CD14-positive monocyte (primary cell): ENCODE data around the gene CD81. TPM values are rescaled to one million over a fixed set of nuclear protein-coding genes. Genes with fewer than 3 reads are reported as not detected.

Experiments used
- DNase-seq, 3 donors: peaks; one replicate each; pipeline ENCODE4 v3.0.0-alpha.2; 2011 to 2022
- H2AFZ ChIP-seq: 2 replicates; pipeline ENCODE4 v1.6.0; 2012; ENCODE audit warnings: mild to moderate bottlenecking, low read depth, low read length, inconsistent platforms; ENCODE audit not compliant: insufficient read depth, poor library complexity, severe bottlenecking
- H3K27ac ChIP-seq, 2 donors: 1 replicate in 1 of 2; 2 replicates in 1 of 2; pipeline ENCODE4 v1.5.1; 2012 to 2013; ENCODE audit warnings: low read length in 2 of 2, control low read depth in 1 of 2, inconsistent platforms in 1 of 2, low read depth in 1 of 2, mild to moderate bottlenecking in 1 of 2
- H3K27me3 ChIP-seq, 2 donors: one replicate each; pipeline versions ENCODE4 v1.6.0 to v1.6.1; 2011 to 2013; ENCODE audit warnings: low read length in 2 of 2; ENCODE audit not compliant: control insufficient read depth in 2 of 2, insufficient read depth in 2 of 2
- H3K36me3 ChIP-seq, 2 donors: replicated peaks in 1 of 2; 1 replicate in 1 of 2; 2 replicates in 1 of 2; pipeline versions ENCODE4 v1.5.1 to v1.6.1; 2012 to 2013; ENCODE audit warnings: low read length in 2 of 2, control low read depth in 1 of 2, inconsistent platforms in 1 of 2, mild to moderate bottlenecking in 1 of 2; ENCODE audit not compliant: insufficient read depth in 2 of 2, control insufficient read depth in 1 of 2
- H3K4me1 ChIP-seq, 2 donors: 1 replicate in 1 of 2; 2 replicates in 1 of 2; pipeline versions ENCODE4 v1.5.1 to v1.6.1; 2012 to 2013; ENCODE audit warnings: low read length in 2 of 2, control low read depth in 1 of 2, inconsistent platforms in 1 of 2, mild to moderate bottlenecking in 1 of 2, moderate library complexity in 1 of 2; ENCODE audit not compliant: insufficient read depth in 2 of 2, control insufficient read depth in 1 of 2
- H3K4me2 ChIP-seq: replicated peaks from 2 replicates; pipeline ENCODE3; 2012; ENCODE audit warnings: low read length, moderate library complexity, mild to moderate bottlenecking; ENCODE audit not compliant: poor library complexity, severe bottlenecking; ENCODE audit errors: extremely low read depth
- H3K4me3 ChIP-seq, 3 experiments: fragments of 200-600 bp in 1 of 3; sonication (generic) in 1 of 3; replicated peaks in 1 of 3; 1 replicate in 2 of 3; 2 replicates in 1 of 3; pipeline ENCODE4 v1.5.1; 2011 to 2013; ENCODE audit warnings: low read length in 3 of 3, mild to moderate bottlenecking in 3 of 3, control low read depth in 2 of 3, low read depth in 2 of 3, inconsistent platforms in 1 of 3, moderate library complexity in 1 of 3
- H3K79me2 ChIP-seq: 2 replicates; pipeline ENCODE4 v1.6.0; 2012; ENCODE audit warnings: mild to moderate bottlenecking, control low read depth, inconsistent platforms, low read length, moderate library complexity; ENCODE audit not compliant: insufficient read depth
- H3K9ac ChIP-seq: 2 replicates; pipeline ENCODE4 v1.6.0; 2017; ENCODE audit warnings: low read length, mild to moderate bottlenecking; ENCODE audit not compliant: insufficient read depth, poor library complexity, severe bottlenecking
- H3K9me3 ChIP-seq, 2 donors: replicated peaks in 1 of 2; 1 replicate in 1 of 2; 2 replicates in 1 of 2; pipeline versions ENCODE4 v1.5.1 to v1.6.1; 2012 to 2013; ENCODE audit warnings: low read length in 2 of 2, control low read depth in 1 of 2; ENCODE audit not compliant: control insufficient read depth in 1 of 2, insufficient read depth in 1 of 2
- H4K20me1 ChIP-seq: 2 replicates; pipeline ENCODE4 v1.6.0; 2012; ENCODE audit warnings: mild to moderate bottlenecking, low read length, control low read depth, moderate library complexity; ENCODE audit not compliant: insufficient read depth
- H3K27ac Mint-ChIP-seq, 7 donors: one replicate each; pipeline ENCODE4 v1.8.0; 2020; ENCODE audit warnings: mild to moderate bottlenecking in 7 of 7, mixed read lengths in 7 of 7, moderate library complexity in 6 of 7, inconsistent platforms in 2 of 7
- H3K27me3 Mint-ChIP-seq, 3 donors: one replicate each; pipeline ENCODE4 v1.8.0; 2021 to 2022; ENCODE audit warnings: low read depth in 3 of 3, mild to moderate bottlenecking in 3 of 3, mixed read lengths in 3 of 3, moderate library complexity in 3 of 3, inconsistent platforms in 1 of 3
- H3K36me3 Mint-ChIP-seq, 2 donors: one replicate each; pipeline ENCODE4 v1.8.0; 2020; ENCODE audit warnings: mixed read lengths in 2 of 2, inconsistent platforms in 1 of 2, mild to moderate bottlenecking in 1 of 2
- H3K4me1 Mint-ChIP-seq: one replicate; pipeline ENCODE4 v1.8.0; 2020; ENCODE audit warnings: mild to moderate bottlenecking, mixed read lengths
- H3K4me3 Mint-ChIP-seq, 2 donors: one replicate each; pipeline ENCODE4 v1.8.0; 2020; ENCODE audit warnings: mild to moderate bottlenecking in 2 of 2, mixed read lengths in 2 of 2, moderate library complexity in 1 of 2
- H3K9me3 Mint-ChIP-seq, 7 donors: one replicate each; pipeline ENCODE4 v1.8.0; 2020 to 2022; ENCODE audit warnings: mixed read lengths in 7 of 7, mild to moderate bottlenecking in 6 of 7, moderate library complexity in 6 of 7, inconsistent platforms in 2 of 7
- CTCF ChIP-seq: fragments of 200-600 bp; IDR thresholded peaks from one replicate; pipeline ENCODE4 v1.8.0; 2022; ENCODE audit warnings: antibody characterized with exemption, mild to moderate bottlenecking
- WGBS: methylation state at CpG from one replicate; pipeline ENCODE4 v1.1.5; 2013; ENCODE audit warnings: missing lambda C conversion rate; ENCODE audit not compliant: insufficient coverage; 5-methylcytosine and 5-hydroxymethylcytosine counted together
- intact Hi-C, 2 donors: fragments of 100-400 bp; cut with micrococcal nuclease; formaldehyde crosslinking; loops; one replicate each; pipeline versions ENCODE4 v1.15.0 to v1.15.1; 2023
- polyA plus RNA-seq, 3 donors: library from polyadenylated mRNA; depleted of rRNA in 1 of 3; unstranded in 2 of 3; stranded (reverse) in 1 of 3; fragments of 300-500 nt in 2 of 3; fragments of >200 nt in 1 of 3; fragmentation: Illumina TruSeq in 2 of 3; gene quantifications; 1 replicate in 2 of 3; 2 replicates in 1 of 3; pipeline ENCODE4 v1.2.3, GENCODE V29; 2012 to 2021

The CD81 gene
- polyA plus RNA-seq, 3 donors: 3.2 to 74.9 (median 12.3) TPM

DNA sequence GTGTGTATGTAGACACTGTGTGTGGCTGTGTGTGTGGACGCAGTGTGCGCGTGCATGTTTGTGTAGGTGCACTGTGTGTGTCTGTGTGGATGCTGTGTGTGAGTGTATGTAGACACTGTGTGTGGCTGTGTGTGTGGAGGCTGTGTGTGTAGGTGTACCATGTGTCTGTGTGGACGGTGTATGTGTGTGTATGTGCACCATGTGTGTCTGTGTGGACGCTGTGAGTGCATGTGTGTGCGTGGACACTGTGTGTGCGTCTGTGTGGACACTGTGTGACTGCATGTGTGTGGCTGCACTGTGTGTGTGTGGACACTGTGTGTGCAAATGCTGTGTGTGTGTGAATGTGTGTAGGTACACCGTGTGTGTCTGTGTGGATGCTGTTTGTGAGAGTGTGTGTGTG lies 56.9 kb downstream of the CD81 start:
- no peak overlapping the region for H2AFZ ChIP-seq
- H3K4me3 ChIP-seq: no peak overlapping the region
- no peak overlapping the region for H3K27ac ChIP-seq
- peaks cover 7 to 18% (median 16%) of the 10 kb centered on the region in 3 donors for H3K27me3 Mint-ChIP-seq
- 96% methylated on average over 8 of the region's 8 CpGs for WGBS
- no peaks in the 10 kb centered on the region for H3K36me3 Mint-ChIP-seq
- H3K9me3 Mint-ChIP-seq: no peaks in the 10 kb centered on the region
- no peaks in the 10 kb centered on the region for H3K79me2 ChIP-seq
- H3K27ac Mint-ChIP-seq: no peak overlapping the region
- no peak overlapping the region for H3K9ac ChIP-seq
- intact Hi-C loops: no loop called here
- no peaks in the 10 kb centered on the region for H3K9me3 ChIP-seq
- no peaks in the 10 kb centered on the region for H3K4me1 ChIP-seq
- no peaks in the 10 kb centered on the region for H3K36me3 ChIP-seq
- no peaks in the 10 kb centered on the region for H3K4me1 Mint-ChIP-seq
- DNase-seq: no peak
- H3K27me3 ChIP-seq: peaks cover 0 to 6% of the 10 kb centered on the region in 2 donors
- TF ChIP-seq CTCF: no peak
- no peaks in the 10 kb centered on the region for H4K20me1 ChIP-seq
- no peak overlapping the region for H3K4me2 ChIP-seq
- no peak overlapping the region for H3K4me3 Mint-ChIP-seq

- H3K4me3 Mint-ChIP-seq: no peak overlapping the region
- Histone ChIP-seq H3K4me1 (no peaks in the 10 kb centered on the region), H3K4me2 (no peak overlapping the region), H3K27me3 (peaks cover 0 to 6% of the 10 kb centered on the region in 2 donors), H2AFZ (no peak overlapping the region), H4K20me1 (no peaks in the 10 kb centered on the region), H3K9me3 (no peaks in the 10 kb centered on the region), H3K36me3 (no peaks in the 10 kb centered on the region), H3K27ac (no peak overlapping the region), H3K9ac (no peak overlapping the region), H3K4me3 (no peak overlapping the region), H3K79me2 (no peaks in the 10 kb centered on the region)
- H3K27me3 Mint-ChIP-seq: peaks cover 7 to 21% (median 16%) of the 10 kb centered on the region in 3 donors
- H3K9me3 Mint-ChIP-seq: peaks cover 0 to under 1% (median under 1%) of the 10 kb centered on the region in 7 donors
- intact Hi-C loops: no loop called here
- DNase-seq: no peak
- no peak overlapping the region for H3K27ac Mint-ChIP-seq
- TF ChIP-seq CTCF: no peak
- H3K4me1 Mint-ChIP-seq: no peaks in the 10 kb centered on the region
- WGBS: 98% methylated on average over 6 of the region's 11 CpGs
- no peaks in the 10 kb centered on the region for H3K36me3 Mint-ChIP-seq
Measured at GRCh38 chr11:2434506-2435255, 57.6 kb downstream of the CD81 start.
